GM19467 (cell line): ENCODE results near the gene CD68.

ENCODE experiments used
- ATAC-seq: cut with Tn5 transposase; IDR thresholded peaks from one replicate; pipeline ENCODE4 v1.9.1; 2021; ENCODE audit warnings: mild to moderate bottlenecking, moderate library complexity; ENCODE audit not compliant: unreplicated experiment

Gene CD68

GRCh38 chr17:7579001-7579833 is at the start of gene CD68:
Gene CD68 (plus strand): TSS chr17:7579638. CDS start chr17:7579678, 40 bp downstream.
- no peak for ATAC-seq

GRCh38 chr17:7530023-7530900 is 49.2 kb upstream of the CD68 start:
- no peak for ATAC-seq

- no peak for ATAC-seq
Observed at GRCh38 chr17:7538050-7538449, 41.4 kb upstream of the CD68 start.

GRCh38 chr17:7538891-7539545 is 40.4 kb upstream of the CD68 start:
- ATAC-seq: no peak

GRCh38 chr17:7541074-7541621 is 38.3 kb upstream of the CD68 start:
- no peak for ATAC-seq

- ATAC-seq: no peak
Observed at GRCh38 chr17:7544911-7545310, 34.5 kb upstream of the CD68 start.

GRCh38 chr17:7548585-7549400 is 30.6 kb upstream of the CD68 start, which contains the start of gene TNFSF12:
Gene TNFSF12 (plus strand): TSS chr17:7549058. CDS start chr17:7549154, 96 bp downstream.
- no peak for ATAC-seq

- no peak for ATAC-seq
Observed at GRCh38 chr17:7549401-7550055, 29.9 kb upstream of the CD68 start.

- ATAC-seq: no peak
Observed at GRCh38 chr17:7550344-7550743, 29.1 kb upstream of the CD68 start.

GRCh38 chr17:7551396-7551795 is 28.0 kb upstream of the CD68 start:
- no peak for ATAC-seq

GRCh38 chr17:7552621-7553051 is 26.8 kb upstream of the CD68 start:
- ATAC-seq: peak; percentile 50

GRCh38 chr17:7553356-7553755 is 26.1 kb upstream of the CD68 start:
- no peak for ATAC-seq

- no peak for ATAC-seq
Observed at GRCh38 chr17:7555320-7555948, 24.0 kb upstream of the CD68 start.

- no peak for ATAC-seq
Observed at GRCh38 chr17:7556627-7557026, 22.8 kb upstream of the CD68 start.

- no peak for ATAC-seq
Observed at GRCh38 chr17:7557147-7557764, 22.2 kb upstream of the CD68 start.

- ATAC-seq: no peak
Observed at GRCh38 chr17:7557775-7558543, 21.5 kb upstream of the CD68 start.

GRCh38 chr17:7558544-7559319 is 20.7 kb upstream of the CD68 start, which contains the start of gene TNFSF13:
Gene TNFSF13 (plus strand): TSS chr17:7558750. CDS start chr17:7559040, 290 bp downstream.
- no peak for ATAC-seq
